Transverse colon (tissue), 4 donors: ENCODE results near the gene RAB30. TPM values are rescaled to one million over a fixed set of nuclear protein-coding genes. Genes with fewer than 3 reads are reported as not detected.
"Not testable (repeated sequence)": the region's sequence is repeated elsewhere in the genome, so short reads cannot be mapped to it uniquely, and the experiment has no call there.

Experiments
- DNase-seq: peaks from one replicate; pipeline ENCODE4 v3.0.0-alpha.2; 2019
- H3K27ac ChIP-seq, 4 donors: fragments of 200-600 bp; sonication (generic); 2 replicates each; pipeline ENCODE4 v1.5.1; 2016 to 2018; ENCODE audit warnings: inconsistent platforms in 4 of 4
- H3K27me3 ChIP-seq: fragments of 200-600 bp; sonication (generic); 2 replicates; pipeline ENCODE4 v1.5.1; 2017; ENCODE audit warnings: inconsistent platforms
- H3K36me3 ChIP-seq, 4 donors: fragments of 200-600 bp; sonication (generic); 2 replicates each; pipeline ENCODE4 v1.5.1; 2017 to 2019; ENCODE audit warnings: inconsistent platforms in 4 of 4
- H3K4me1 ChIP-seq, 4 donors: fragments of 200-600 bp; sonication (generic); 2 replicates each; pipeline ENCODE4 v1.5.1; 2017 to 2020; ENCODE audit warnings: inconsistent platforms in 4 of 4
- H3K4me3 ChIP-seq, 4 donors: fragments of 200-600 bp; sonication (generic); 1 replicate in 1 of 4; 2 replicates in 3 of 4; pipeline versions ENCODE4 v1.5.1 to v1.6.1; 2017 to 2019; ENCODE audit warnings: inconsistent platforms in 4 of 4
- H3K9me3 ChIP-seq, 2 donors: fragments of 200-600 bp; sonication (generic); 2 replicates each; pipeline ENCODE4 v1.5.1; 2017 to 2019; ENCODE audit warnings: inconsistent platforms in 2 of 2
- EP300 ChIP-seq: sonication (generic); formaldehyde crosslinking; IDR thresholded peaks from one replicate; pipeline ENCODE4 v1.6.1; 2017; ENCODE audit warnings: antibody characterized with exemption, low read depth
- POLR2A ChIP-seq: fragments of 450-650 bp; IDR thresholded peaks from one replicate; pipeline ENCODE4 v1.6.1; 2016; ENCODE audit warnings: antibody characterized with exemption, mild to moderate bottlenecking, moderate library complexity
- POLR2AphosphoS5 ChIP-seq, 3 donors: sonication (generic); formaldehyde crosslinking; IDR thresholded peaks; one replicate each; pipeline ENCODE4 v1.6.1; 2016; ENCODE audit warnings: antibody characterized with exemption in 3 of 3
- WGBS, 2 donors: methylation state at CpG; one replicate each; pipeline ENCODE4 v1.1.5; 2018; ENCODE audit warnings: low coverage in 1 of 2; 5-methylcytosine and 5-hydroxymethylcytosine counted together
- in situ Hi-C, 4 donors: fragments of 200-750 bp; cut with MboI; loops; one replicate each; pipeline versions ENCODE4 v1.15.0 to v1.15.1; 2017; ENCODE audit warnings: low sequenced_read_pairs in 3 of 4, low pct_ligation_motif_present in 1 of 4, low pct_unique_long_range_greater_than_20kb in 1 of 4
- intact Hi-C: fragments of 100-400 bp; cut with DNase I; formaldehyde crosslinking; loops from one replicate; pipeline ENCODE4 v1.15.1; 2023; ENCODE audit warnings: low total_unique reads
- total RNA-seq, 4 donors: library from RNA; depleted of rRNA; stranded (reverse); fragments of >200 nt; gene quantifications; one replicate each; pipeline ENCODE4 v1.1.0, GENCODE V29; 2016
- TF ChIP-seq, protein P1 (sequence below), 5 experiments: fragments of 200-600 bp in 3 of 5; fragments of 450-650 bp in 2 of 5; sonication (generic) in 3 of 5; IDR thresholded peaks; 1 replicate in 2 of 5; 2 replicates in 3 of 5; pipeline ENCODE4 v1.5.1; 2016 to 2017; ENCODE audit warnings: antibody characterized with exemption in 5 of 5, inconsistent platforms in 3 of 5, mild to moderate bottlenecking in 2 of 5, moderate library complexity in 1 of 5

The RAB30 gene
- total RNA-seq, 4 donors from 2014 or later, result 2.2 to 29.9 (median 14.5) TPM

DNA sequence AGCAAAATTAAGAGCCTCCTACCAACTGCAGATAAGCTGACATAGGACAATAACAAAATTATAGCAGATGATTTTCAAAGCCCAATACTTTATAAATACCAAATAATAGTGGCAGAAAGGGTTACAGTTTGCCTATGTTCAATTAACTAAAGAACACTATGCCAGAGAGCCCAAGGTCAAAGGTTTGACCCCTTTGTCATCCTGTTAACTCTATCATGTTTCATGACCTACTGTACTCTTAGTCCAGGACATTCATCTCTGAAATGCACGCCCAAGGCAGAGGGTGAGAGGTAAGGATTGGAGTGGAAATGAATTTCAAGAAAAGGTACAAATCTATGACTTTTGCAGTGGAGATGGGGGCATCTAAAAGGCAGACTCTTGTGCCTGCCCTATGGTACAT is 99.6 kb downstream of the RAB30 start:
- H3K36me3 ChIP-seq, result no peaks in the 10 kb centered on the region
- no peaks in the 10 kb centered on the region for H3K9me3 ChIP-seq
- no peak overlapping the region for H3K27ac ChIP-seq
- H3K4me1 ChIP-seq, result no peaks in the 10 kb centered on the region
- WGBS, 2 donors, result 75 to 86% methylated on average over 1 of the region's 1 CpG
- intact Hi-C loops (no loop called here), in situ Hi-C loops (no loop called here)
- TF ChIP-seq POLR2A (no peak), POLR2AphosphoS5 (IDR thresholded peaks at IDR 0.05) (no peak), EP300 (no peak)
- TF ChIP-seq, protein P1, sequence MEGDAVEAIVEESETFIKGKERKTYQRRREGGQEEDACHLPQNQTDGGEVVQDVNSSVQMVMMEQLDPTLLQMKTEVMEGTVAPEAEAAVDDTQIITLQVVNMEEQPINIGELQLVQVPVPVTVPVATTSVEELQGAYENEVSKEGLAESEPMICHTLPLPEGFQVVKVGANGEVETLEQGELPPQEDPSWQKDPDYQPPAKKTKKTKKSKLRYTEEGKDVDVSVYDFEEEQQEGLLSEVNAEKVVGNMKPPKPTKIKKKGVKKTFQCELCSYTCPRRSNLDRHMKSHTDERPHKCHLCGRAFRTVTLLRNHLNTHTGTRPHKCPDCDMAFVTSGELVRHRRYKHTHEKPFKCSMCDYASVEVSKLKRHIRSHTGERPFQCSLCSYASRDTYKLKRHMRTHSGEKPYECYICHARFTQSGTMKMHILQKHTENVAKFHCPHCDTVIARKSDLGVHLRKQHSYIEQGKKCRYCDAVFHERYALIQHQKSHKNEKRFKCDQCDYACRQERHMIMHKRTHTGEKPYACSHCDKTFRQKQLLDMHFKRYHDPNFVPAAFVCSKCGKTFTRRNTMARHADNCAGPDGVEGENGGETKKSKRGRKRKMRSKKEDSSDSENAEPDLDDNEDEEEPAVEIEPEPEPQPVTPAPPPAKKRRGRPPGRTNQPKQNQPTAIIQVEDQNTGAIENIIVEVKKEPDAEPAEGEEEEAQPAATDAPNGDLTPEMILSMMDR (IDR thresholded peaks at IDR 0.05), result no peak
- no peaks in the 10 kb centered on the region for H3K27me3 ChIP-seq
- DNase-seq, result no peak
- no peak overlapping the region for H3K4me3 ChIP-seq

DNA sequence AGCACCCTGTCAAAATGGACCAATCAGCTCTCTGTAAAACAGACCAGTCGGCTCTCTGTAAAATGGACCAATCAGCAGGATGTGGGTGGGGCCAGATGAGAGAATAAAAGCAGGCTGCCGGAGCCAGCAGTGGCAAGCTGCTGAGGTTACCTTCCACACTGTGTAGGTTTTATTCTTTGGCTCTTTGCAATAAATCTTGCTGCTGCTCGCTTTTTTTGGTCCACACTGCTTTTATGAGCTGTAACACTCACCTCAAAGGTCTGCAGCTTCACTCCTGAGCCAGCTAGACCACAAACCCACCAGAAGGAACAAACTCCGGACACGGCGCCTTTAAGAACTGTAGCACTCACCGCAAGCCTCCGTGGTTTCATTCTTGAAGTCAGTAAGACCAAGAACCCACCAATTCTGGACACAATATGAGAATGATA is 100.2 kb downstream of the RAB30 start:
- peak overlapping the region in 1 of 4 donors; percentile 54 for H3K27ac ChIP-seq

DNA sequence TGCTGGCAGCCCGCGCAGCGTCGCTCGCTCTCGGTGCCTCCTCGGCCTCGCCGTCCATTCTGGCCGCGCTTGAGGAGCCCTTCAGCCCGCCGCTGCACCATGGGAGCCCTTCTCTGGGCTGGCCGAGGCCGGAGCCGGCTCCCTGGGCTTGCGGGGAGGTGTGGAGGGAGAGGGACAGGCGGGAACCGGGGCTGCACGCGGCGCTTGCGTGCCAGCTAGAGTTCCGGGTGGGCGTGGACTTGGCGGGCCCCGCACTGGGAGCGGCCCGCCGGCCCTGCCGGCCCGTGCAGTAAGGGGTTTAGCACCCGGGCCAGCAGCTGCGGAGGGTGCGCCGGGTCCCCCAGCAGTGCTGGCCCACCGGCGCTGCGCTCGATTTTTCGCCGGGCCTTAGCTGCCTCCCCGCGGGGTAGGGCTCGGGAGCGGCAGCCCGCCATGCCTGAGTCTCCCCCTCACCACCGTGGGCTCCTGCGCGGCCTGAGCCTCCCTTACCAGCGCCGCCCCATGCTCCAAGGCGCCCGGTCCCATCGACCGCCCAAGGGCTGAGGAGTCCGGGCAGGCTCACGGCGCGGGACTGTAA is 101.1 kb downstream of the RAB30 start:
- H3K27ac ChIP-seq, result peak overlapping the region in 2 of 4 donors; percentile 15 to 54
- in situ Hi-C loops, H3K4me3 ChIP-seq, H3K4me1 ChIP-seq, H3K9me3 ChIP-seq, DNase-seq, H3K36me3 ChIP-seq, H3K27me3 ChIP-seq, intact Hi-C loops: not testable (repeated sequence)
- 80 to 98% methylated on average over 4 to 31 of the region's 60 CpGs for WGBS, 2 donors

More for the DNA sequence above, 100.2 kb downstream of the RAB30 start:
- H3K36me3 ChIP-seq, H3K9me3 ChIP-seq, intact Hi-C loops, H3K4me3 ChIP-seq, H3K27me3 ChIP-seq, H3K4me1 ChIP-seq, in situ Hi-C loops: not testable (repeated sequence)
- WGBS, 2 donors, result 81 to 89% methylated on average over 6 to 8 of the region's 8 CpGs
- DNase-seq, result peak; percentile 54

DNA sequence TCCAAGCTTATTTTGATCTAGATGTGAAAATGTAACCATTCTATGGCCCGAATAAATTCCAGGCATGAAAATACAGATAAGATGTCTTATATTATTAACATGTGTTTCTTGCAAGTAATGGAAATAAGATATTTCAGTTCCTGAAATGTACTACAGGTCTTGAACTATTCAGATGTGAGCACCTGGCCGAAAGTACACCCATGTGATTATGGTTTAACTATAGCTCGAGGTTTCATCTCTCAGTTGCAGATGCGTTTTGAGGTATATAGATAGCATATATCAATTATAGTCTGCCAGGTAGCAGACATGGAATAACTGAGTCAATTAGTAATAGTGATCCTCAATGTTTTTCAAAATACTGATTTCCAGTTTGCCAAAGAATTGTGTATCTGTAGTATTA is 101.9 kb downstream of the RAB30 start:
- DNase-seq, result no peak
- Histone ChIP-seq H3K36me3 (no peaks in the 10 kb centered on the region), H3K27me3 (no peaks in the 10 kb centered on the region), H3K27ac (peak overlapping the region in 1 of 4 donors; percentile 54), H3K4me1 (no peaks in the 10 kb centered on the region), H3K4me3 (no peak overlapping the region), H3K9me3 (no peaks in the 10 kb centered on the region)
- 86 to 88% methylated on average over 4 of the region's 4 CpGs for WGBS, 2 donors
- in situ Hi-C loops (no loop called here), intact Hi-C loops (no loop called here)
- TF ChIP-seq POLR2A (no peak), POLR2AphosphoS5 (IDR thresholded peaks at IDR 0.05) (no peak), EP300 (no peak)
- TF ChIP-seq, protein P1 (IDR thresholded peaks at IDR 0.05), result no peak

DNA sequence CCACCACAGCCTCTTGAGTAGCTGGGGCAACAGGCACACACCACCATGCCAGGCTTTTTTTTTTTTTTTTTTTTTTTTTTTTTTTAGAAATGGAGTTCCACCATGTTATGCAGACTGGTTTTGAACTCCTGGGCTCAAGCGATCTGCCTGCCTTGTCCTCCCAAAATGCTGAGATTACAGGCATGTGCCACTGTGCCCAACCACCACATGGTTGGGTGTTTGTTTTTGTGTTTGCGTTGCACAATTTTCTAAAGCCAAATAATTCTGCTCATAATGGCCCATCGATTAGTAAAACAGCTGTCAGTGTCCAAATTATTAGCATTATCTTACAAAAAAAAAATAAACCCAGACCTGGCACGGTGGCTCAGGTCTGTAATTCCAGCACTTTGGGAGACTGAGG is 104.3 kb downstream of the RAB30 start:
- TF ChIP-seq EP300, result no peak
- TF ChIP-seq, protein P1 (IDR thresholded peaks at IDR 0.05), result no peak
- no peak for TF ChIP-seq POLR2A
- TF ChIP-seq POLR2AphosphoS5 (IDR thresholded peaks at IDR 0.05), result no peak
- Histone ChIP-seq H3K9me3 (no peaks in the 10 kb centered on the region), H3K27me3 (no peaks in the 10 kb centered on the region), H3K27ac (no peak overlapping the region), H3K4me3 (no peak overlapping the region), H3K4me1 (no peaks in the 10 kb centered on the region), H3K36me3 (no peaks in the 10 kb centered on the region)
- DNase-seq, result no peak
- intact Hi-C loops (no loop called here), in situ Hi-C loops (no loop called here)
- 88 to 96% methylated on average over 4 of the region's 4 CpGs for WGBS, 2 donors

DNA sequence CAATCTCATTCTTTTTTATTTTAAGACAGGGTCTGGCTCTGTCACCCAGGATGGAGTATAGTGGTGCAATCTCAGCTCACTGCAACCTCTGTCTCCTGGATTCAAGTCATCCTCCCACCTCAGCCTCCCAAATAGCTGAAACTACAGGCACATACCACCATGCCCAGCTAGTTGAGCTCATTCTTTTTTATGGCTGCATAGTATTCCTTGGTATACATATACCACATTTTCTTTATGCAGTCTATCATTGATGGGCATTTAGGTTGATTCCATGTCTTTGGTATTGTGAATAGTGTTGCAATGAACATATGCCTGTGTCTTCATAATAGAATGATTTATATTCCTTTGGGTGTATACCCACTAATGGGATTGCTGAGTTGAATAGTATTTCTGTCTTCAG is 109.7 kb downstream of the RAB30 start:
- H3K27me3 ChIP-seq, in situ Hi-C loops, H3K27ac ChIP-seq, H3K4me3 ChIP-seq, H3K36me3 ChIP-seq, H3K9me3 ChIP-seq, DNase-seq, intact Hi-C loops, H3K4me1 ChIP-seq: not testable (repeated sequence)
